Gastroesophageal sphincter (tissue), 3 donors: ENCODE data around the gene CMTM8.

Experiments
- EP300 ChIP-seq: sonication (generic); formaldehyde crosslinking; IDR thresholded peaks from one replicate; pipeline ENCODE4 v1.6.1; 2017; ENCODE audit warnings: antibody characterized with exemption, mild to moderate bottlenecking
- POLR2A ChIP-seq, 2 donors: fragments of 450-650 bp; IDR thresholded peaks; one replicate each; pipeline ENCODE4 v1.6.1; 2017; ENCODE audit warnings: antibody characterized with exemption in 2 of 2, mild to moderate bottlenecking in 2 of 2, moderate library complexity in 1 of 2
- POLR2AphosphoS5 ChIP-seq: sonication (generic); formaldehyde crosslinking; IDR thresholded peaks from one replicate; pipeline ENCODE4 v1.6.1; 2017; ENCODE audit warnings: antibody characterized with exemption
- TF ChIP-seq, protein P1 (sequence below), 4 experiments: fragments of 200-600 bp in 2 of 4; fragments of 450-650 bp in 2 of 4; sonication (generic) in 1 of 4; IDR thresholded peaks; one replicate each; pipeline ENCODE4 v1.5.1; 2017 to 2019; ENCODE audit warnings: antibody characterized with exemption in 4 of 4, mild to moderate bottlenecking in 2 of 4, moderate library complexity in 2 of 4

DNA sequence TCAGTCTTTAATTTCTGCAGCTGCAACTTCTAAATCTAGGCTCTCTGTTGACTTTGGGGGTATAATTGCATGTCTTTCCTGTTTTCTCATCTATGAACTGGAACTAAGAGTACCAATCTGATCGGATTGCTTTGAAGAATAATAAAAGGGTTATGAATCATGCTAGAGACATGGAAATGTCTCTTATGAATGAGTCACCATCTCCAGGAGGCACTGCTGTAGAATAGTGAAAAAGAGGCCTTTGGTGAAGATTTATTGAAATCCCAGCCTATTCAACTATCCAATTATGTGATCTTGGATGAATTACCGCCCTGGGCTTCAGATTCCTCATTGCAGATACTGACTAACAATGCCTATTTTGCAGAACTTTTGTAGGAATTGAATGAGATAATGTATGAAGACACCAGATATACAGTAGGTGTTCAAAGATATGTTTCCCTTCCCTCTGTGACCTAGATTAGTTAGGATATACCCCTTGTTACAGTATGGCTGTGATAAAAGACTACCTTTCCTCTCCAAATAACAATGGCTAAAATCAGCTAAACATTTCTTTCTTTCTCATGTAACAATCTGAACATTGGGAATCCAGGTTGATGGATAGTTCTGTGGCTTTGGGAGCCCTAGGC lies 11.5 kb upstream of the CMTM8 start:
- TF ChIP-seq, protein P1, sequence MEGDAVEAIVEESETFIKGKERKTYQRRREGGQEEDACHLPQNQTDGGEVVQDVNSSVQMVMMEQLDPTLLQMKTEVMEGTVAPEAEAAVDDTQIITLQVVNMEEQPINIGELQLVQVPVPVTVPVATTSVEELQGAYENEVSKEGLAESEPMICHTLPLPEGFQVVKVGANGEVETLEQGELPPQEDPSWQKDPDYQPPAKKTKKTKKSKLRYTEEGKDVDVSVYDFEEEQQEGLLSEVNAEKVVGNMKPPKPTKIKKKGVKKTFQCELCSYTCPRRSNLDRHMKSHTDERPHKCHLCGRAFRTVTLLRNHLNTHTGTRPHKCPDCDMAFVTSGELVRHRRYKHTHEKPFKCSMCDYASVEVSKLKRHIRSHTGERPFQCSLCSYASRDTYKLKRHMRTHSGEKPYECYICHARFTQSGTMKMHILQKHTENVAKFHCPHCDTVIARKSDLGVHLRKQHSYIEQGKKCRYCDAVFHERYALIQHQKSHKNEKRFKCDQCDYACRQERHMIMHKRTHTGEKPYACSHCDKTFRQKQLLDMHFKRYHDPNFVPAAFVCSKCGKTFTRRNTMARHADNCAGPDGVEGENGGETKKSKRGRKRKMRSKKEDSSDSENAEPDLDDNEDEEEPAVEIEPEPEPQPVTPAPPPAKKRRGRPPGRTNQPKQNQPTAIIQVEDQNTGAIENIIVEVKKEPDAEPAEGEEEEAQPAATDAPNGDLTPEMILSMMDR (IDR thresholded peaks at IDR 0.05), result no peak
- TF ChIP-seq POLR2A (IDR thresholded peaks at IDR 0.05) (no peak), EP300 (no peak), POLR2AphosphoS5 (no peak)
